GM18867 (cell line): ENCODE measurements around the gene BYSL.

Source experiments
- ATAC-seq: cut with Tn5 transposase; IDR thresholded peaks from one replicate; pipeline ENCODE4 v1.9.1; 2021; ENCODE audit warnings: mild to moderate bottlenecking, moderate library complexity; ENCODE audit not compliant: unreplicated experiment

BYSL gene

DNA sequence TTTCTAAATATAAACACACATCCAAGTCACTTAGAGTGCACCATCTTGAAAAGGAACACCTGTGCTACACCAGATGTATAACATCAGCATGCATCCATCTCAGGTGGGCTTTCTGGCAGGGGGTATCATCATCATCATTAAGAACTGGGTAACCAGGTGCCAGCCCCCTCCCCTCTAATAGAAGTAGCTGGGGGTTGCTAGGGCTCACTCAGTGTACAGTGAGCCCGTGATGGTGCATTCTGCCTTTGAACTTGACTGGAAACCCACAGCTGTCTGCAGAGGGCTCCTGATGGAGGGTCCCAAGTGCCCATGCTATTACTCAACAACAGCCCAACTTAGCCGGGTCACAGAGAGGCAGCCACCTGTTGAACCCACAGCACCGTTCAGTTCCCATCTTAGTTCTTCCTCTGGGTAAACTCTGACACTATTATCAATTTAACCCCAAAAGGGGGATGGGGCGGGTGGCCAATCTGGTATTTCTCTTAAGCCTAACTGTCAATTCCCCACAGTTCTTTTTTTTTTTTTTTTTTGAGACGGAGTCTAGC is 53.1 kb downstream of the BYSL start:
- ATAC-seq: no peak

DNA sequence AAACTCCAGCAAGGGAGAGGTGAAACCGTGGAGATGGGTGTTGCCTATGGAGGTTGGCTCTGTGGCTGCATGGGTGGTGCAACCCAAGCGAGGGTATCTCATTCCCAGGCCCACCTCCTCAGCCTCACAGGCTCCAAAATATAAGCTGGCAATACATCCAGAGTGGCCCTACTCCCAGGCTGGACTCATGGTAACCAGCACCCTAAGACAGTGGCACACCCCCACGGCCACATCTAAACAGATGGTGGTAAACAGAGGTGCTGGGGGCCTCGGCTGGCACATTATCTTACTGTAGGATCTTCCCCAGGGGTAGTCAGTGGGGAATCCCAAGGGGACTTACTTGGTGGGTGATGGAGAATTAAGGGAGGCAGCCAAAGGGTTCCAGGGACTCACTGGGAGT is 54.0 kb downstream of the BYSL start:
- no peak for ATAC-seq

DNA sequence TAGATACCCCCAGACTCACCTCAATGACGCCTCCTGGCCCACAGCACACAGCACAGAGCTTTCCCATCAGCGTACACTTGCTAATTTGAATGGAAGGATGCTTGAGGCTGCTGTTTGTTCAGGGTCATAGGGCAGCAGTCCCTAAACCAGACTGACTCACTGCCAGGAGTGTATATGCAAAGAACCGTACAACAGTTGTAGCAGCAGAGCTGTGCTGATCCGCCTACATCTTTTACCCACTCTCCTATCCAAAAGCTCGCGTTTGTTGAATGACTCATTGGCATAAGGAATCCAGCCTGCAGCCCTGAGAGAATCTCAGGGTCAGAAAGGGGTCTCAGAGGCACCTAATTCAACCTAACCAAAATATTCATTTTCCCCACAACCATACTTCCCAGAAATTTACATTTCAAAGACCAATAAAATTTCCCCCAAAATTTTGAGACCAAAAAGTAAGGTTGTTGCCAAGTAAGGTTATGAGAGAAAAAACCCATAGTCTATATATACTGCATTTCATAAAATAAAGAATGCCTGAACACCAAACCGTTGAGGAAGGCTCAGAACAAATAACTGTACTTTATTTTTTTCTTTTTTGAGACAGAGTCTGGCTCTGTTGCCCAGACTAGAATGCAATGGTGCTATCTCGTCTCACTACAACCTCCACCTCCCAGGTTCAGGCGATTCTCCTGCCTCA is 55.6 kb downstream of the BYSL start:
- ATAC-seq: no peak
